CD8-positive, alpha-beta memory T cell (primary cell): ENCODE results near the gene BGLAP. TPM values are rescaled to one million over a fixed set of nuclear protein-coding genes. Genes with fewer than 3 reads are reported as not detected.
A peak's percentile ranks its signal among the peaks of the same experiment; 100 is the strongest.
"Not testable (repeated sequence)": the region's sequence is repeated elsewhere in the genome, so short reads cannot be mapped to it uniquely, and the experiment has no call there.

Experiments
- CTCF ChIA-PET: fragments of 350-600 bp; sonication (Branson Sonifier 250); formaldehyde crosslinking; loops from one replicate; lab custom pipeline; 2021; ENCODE audit warnings: antibody characterized with exemption; lab: Charles Lee
- POLR2A ChIA-PET: fragments of 350-600 bp; sonication (Branson Sonifier 250); formaldehyde crosslinking; loops from one replicate; lab custom pipeline; 2021; ENCODE audit warnings: antibody characterized with exemption; lab: Charles Lee
- DNase-seq, 5 donors: peaks; one replicate each; pipeline versions ENCODE4 v3.0.0 to v3.0.0-alpha.2; 2020 to 2022; ENCODE audit warnings: mixed read lengths in 1 of 5
- H3K27ac ChIP-seq: one replicate; pipeline ENCODE4 v1.7.0; 2013; ENCODE audit warnings: low read depth, mild to moderate bottlenecking, low read length, moderate library complexity
- H3K27me3 ChIP-seq: 2 replicates; pipeline ENCODE4 v1.7.0; 2013; ENCODE audit warnings: low read length, mild to moderate bottlenecking; ENCODE audit not compliant: insufficient read depth, poor library complexity, severe bottlenecking
- H3K36me3 ChIP-seq: 2 replicates; pipeline ENCODE4 v1.7.0; 2013; ENCODE audit warnings: mild to moderate bottlenecking, low read length, moderate library complexity; ENCODE audit not compliant: insufficient read depth
- H3K4me1 ChIP-seq: 2 replicates; pipeline ENCODE4 v1.7.0; 2013; ENCODE audit warnings: mild to moderate bottlenecking, low read length, moderate library complexity; ENCODE audit not compliant: insufficient read depth
- H3K4me3 ChIP-seq: 2 replicates; pipeline ENCODE4 v1.7.0; 2013; ENCODE audit warnings: mild to moderate bottlenecking, low read length
- H3K9me3 ChIP-seq: 2 replicates; pipeline ENCODE4 v1.7.0; 2013; ENCODE audit warnings: mild to moderate bottlenecking, low read length
- H3K27ac Mint-ChIP-seq, 8 donors: one replicate each; pipeline ENCODE4 v1.8.0; 2020 to 2021; ENCODE audit warnings: mixed read lengths in 8 of 8, mild to moderate bottlenecking in 6 of 8, inconsistent platforms in 3 of 8, moderate library complexity in 3 of 8
- H3K27me3 Mint-ChIP-seq, 2 donors: one replicate each; pipeline ENCODE4 v1.8.0; 2020 to 2021; ENCODE audit warnings: mixed read lengths in 2 of 2, mild to moderate bottlenecking in 1 of 2, moderate library complexity in 1 of 2
- H3K36me3 Mint-ChIP-seq, 3 donors: one replicate each; pipeline ENCODE4 v1.8.0; 2020 to 2021; ENCODE audit warnings: mixed read lengths in 3 of 3, inconsistent platforms in 1 of 3, mild to moderate bottlenecking in 1 of 3
- H3K4me1 Mint-ChIP-seq, 3 donors: one replicate each; pipeline ENCODE4 v1.8.0; 2020 to 2021; ENCODE audit warnings: mixed read lengths in 3 of 3, inconsistent platforms in 1 of 3, mild to moderate bottlenecking in 1 of 3
- H3K4me3 Mint-ChIP-seq, 7 donors: one replicate each; pipeline ENCODE4 v1.8.0; 2020 to 2021; ENCODE audit warnings: mixed read lengths in 7 of 7, mild to moderate bottlenecking in 6 of 7, moderate library complexity in 4 of 7, inconsistent platforms in 2 of 7
- H3K9me3 Mint-ChIP-seq, 5 donors: one replicate each; pipeline ENCODE4 v1.8.0; 2020 to 2022; ENCODE audit warnings: mixed read lengths in 5 of 5, mild to moderate bottlenecking in 3 of 5, moderate library complexity in 2 of 5, inconsistent platforms in 1 of 5
- polyA plus RNA-seq: library from polyadenylated mRNA; unstranded; fragments of 300-500 nt; fragmentation: Illumina TruSeq; gene quantifications from one replicate; pipeline ENCODE4 v1.2.3, GENCODE V29; 2021
- total RNA-seq, 2 experiments: library from RNA; stranded (reverse); gene quantifications; one replicate each; pipeline ENCODE4 v1.2.3, GENCODE V29; 2021

Gene BGLAP
- total and polyA plus RNA-seq, 3 experiments from 2014 or later, result 0.97 to 1.5 TPM; not detected in 1

- Mint-ChIP-seq H3K9me3 (no peaks in the 10 kb centered on the region), H3K36me3 (peaks cover 0 to 48% (median 5%) of the 10 kb centered on the region in 3 donors), H3K27me3 (no peaks in the 10 kb centered on the region), H3K4me1 (peaks cover 36 to 53% (median 50%) of the 10 kb centered on the region in 3 donors), H3K4me3 (peak overlapping the region; percentile 72 to 99 (median 85)), H3K27ac (peak overlapping the region; percentile 74 to 99 (median 90))
- H3K27ac ChIP-seq, result peak overlapping the region; percentile 93
- H3K9me3 ChIP-seq, result no peaks in the 10 kb centered on the region
- POLR2A ChIA-PET, result no interaction called here
- peaks cover 8% of the 10 kb centered on the region for H3K36me3 ChIP-seq
- peak overlapping the region; percentile 14 for H3K4me3 ChIP-seq
- H3K27me3 ChIP-seq, result no peaks in the 10 kb centered on the region
- CTCF ChIA-PET, result interaction anchor here (1.4 to 3.1 kb wide), 4 partner anchors 10 to 84 kb away, joined by 3 to 27 read pairs (median 14); partner anchors contain the start of gene SLC25A44
- no peak for DNase-seq
- peaks cover 37% of the 10 kb centered on the region for H3K4me1 ChIP-seq
These were observed 27.8 kb upstream of the BGLAP start for GRCh38 chr1:156214024-156214748.

DNA sequence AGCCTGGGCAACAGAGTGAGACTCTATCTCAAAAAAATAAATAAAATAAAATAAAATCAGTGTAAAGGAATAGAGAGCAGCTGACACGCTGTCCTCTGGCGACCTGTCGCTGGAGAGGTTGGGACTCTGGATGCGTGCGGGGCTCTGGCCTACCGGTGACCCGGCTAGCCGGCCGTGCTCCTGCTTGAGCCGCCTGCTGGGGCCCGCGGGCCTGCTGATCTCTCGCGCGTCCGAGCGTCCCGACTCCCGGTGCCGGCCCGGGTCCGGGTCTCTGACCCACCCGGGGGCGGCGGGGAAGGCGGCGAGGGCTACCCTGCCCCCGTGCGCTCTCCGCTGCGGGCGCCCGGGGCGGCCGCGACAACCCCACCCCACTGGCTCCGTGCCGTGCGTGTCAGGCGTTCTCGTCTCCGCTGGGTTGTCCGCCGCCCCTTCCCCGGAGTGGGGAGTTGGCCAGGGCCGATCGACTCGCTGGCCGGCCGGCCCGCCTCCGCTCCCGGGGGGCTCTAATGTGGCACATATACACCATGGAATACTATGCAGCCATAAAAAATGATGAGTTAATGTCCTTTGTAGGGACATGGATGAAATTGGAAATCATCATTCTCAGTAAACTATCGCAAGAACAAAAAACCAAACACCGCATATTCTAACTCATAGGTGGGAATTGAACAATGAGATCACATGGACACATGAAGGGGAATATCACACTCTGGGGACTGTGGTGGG is 25.5 kb upstream of the BGLAP start:
- H3K4me1 Mint-ChIP-seq, result peaks cover 44 to 66% (median 62%) of the 10 kb centered on the region in 3 donors
- H3K4me3 ChIP-seq, H3K9me3 ChIP-seq, H3K27me3 Mint-ChIP-seq, DNase-seq, H3K27ac ChIP-seq, H3K27me3 ChIP-seq, H3K4me3 Mint-ChIP-seq, H3K36me3 ChIP-seq, H3K9me3 Mint-ChIP-seq, POLR2A ChIA-PET: not testable (repeated sequence)
- CTCF ChIA-PET, result interaction anchor here (2.0 kb wide), 1 partner anchor 8 kb away, joined by 6 read pairs; no protein-coding TSS in a partner anchor
- peaks cover 37% of the 10 kb centered on the region for H3K4me1 ChIP-seq
- peaks cover 6 to 41% (median 10%) of the 10 kb centered on the region in 3 donors for H3K36me3 Mint-ChIP-seq
- peak overlapping the region in 1 of 8 donors; percentile 90 for H3K27ac Mint-ChIP-seq

DNA sequence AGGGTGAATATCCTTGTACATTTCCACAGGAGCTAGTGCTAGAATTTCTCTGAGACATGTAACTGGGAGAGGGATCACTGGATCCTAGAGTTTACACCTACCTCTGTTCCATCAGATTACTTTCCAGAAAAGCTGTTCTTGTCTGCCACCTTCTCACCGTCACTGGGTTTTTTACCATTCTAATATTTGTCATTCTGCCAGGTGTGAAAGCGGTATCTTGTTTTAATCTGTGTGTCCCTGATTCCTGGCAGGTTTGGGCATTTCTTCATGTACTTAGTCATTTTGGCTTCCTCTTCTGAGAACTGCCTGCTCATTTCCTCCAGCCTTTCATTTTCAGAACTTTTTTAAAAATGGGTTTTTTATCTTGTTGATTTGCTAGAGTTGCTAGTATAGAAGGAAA is 24.1 kb upstream of the BGLAP start:
- Mint-ChIP-seq H3K4me1 (peaks cover 43 to 68% (median 60%) of the 10 kb centered on the region in 3 donors), H3K36me3 (peaks cover 6 to 50% (median 16%) of the 10 kb centered on the region in 3 donors), H3K27ac (peak overlapping the region; percentile 78 to 97 (median 93)), H3K27me3 (no peaks in the 10 kb centered on the region), H3K9me3 (no peaks in the 10 kb centered on the region), H3K4me3 (peak overlapping the region; percentile 26 to 70 (median 63))
- H3K9me3 ChIP-seq, result no peaks in the 10 kb centered on the region
- POLR2A ChIA-PET, result no interaction called here
- H3K27me3 ChIP-seq, result no peaks in the 10 kb centered on the region
- H3K4me1 ChIP-seq, result peaks cover 30% of the 10 kb centered on the region
- H3K4me3 ChIP-seq, result no peak overlapping the region
- CTCF ChIA-PET, result interaction anchor here (1.2 to 1.3 kb wide), 2 partner anchors 122 to 228 kb away, joined by 3 to 4 read pairs; no protein-coding TSS in a partner anchor
- peak in 1 of 5 donors; percentile 29 for DNase-seq
- peaks cover 10% of the 10 kb centered on the region for H3K36me3 ChIP-seq
- H3K27ac ChIP-seq, result no peak overlapping the region

- Histone ChIP-seq H3K9me3 (no peaks in the 10 kb centered on the region), H3K4me1 (peaks cover 12% of the 10 kb centered on the region), H3K27ac (no peak overlapping the region), H3K4me3 (no peak overlapping the region), H3K27me3 (no peaks in the 10 kb centered on the region), H3K36me3 (peaks cover 23% of the 10 kb centered on the region)
- Mint-ChIP-seq H3K36me3 (peaks cover 6 to 50% (median 18%) of the 10 kb centered on the region in 3 donors), H3K9me3 (no peaks in the 10 kb centered on the region), H3K4me3 (no peak overlapping the region), H3K4me1 (peaks cover 41 to 58% (median 50%) of the 10 kb centered on the region in 3 donors), H3K27ac (peak overlapping the region in 2 of 8 donors; percentile 72 to 75), H3K27me3 (no peaks in the 10 kb centered on the region)
- DNase-seq, result no peak
- CTCF ChIA-PET, result interaction anchor here (0.5 kb wide), 1 partner anchor 195 kb away, joined by 3 read pairs; no protein-coding TSS in a partner anchor
- POLR2A ChIA-PET, result no interaction called here
These were observed 21.8 kb upstream of the BGLAP start for GRCh38 chr1:156220226-156220625.

- Histone ChIP-seq H3K9me3 (no peaks in the 10 kb centered on the region), H3K27ac (no peak overlapping the region), H3K4me1 (peaks cover 12% of the 10 kb centered on the region), H3K27me3 (no peaks in the 10 kb centered on the region), H3K4me3 (no peak overlapping the region), H3K36me3 (peaks cover 28% of the 10 kb centered on the region)
- H3K9me3 Mint-ChIP-seq, result no peaks in the 10 kb centered on the region
- H3K4me3 Mint-ChIP-seq, result no peak overlapping the region
- CTCF ChIA-PET, result interaction anchor here (0.8 to 1.1 kb wide), 2 partner anchors 76 to 93 kb away, joined by 3 to 4 read pairs; no protein-coding TSS in a partner anchor
- POLR2A ChIA-PET, result interaction anchor here (0.8 kb wide), 1 partner anchor 19 kb away, joined by 3 read pairs; no protein-coding TSS in a partner anchor
- H3K27me3 Mint-ChIP-seq, result no peaks in the 10 kb centered on the region
- DNase-seq, result no peak
- peaks cover 6 to 61% (median 18%) of the 10 kb centered on the region in 3 donors for H3K36me3 Mint-ChIP-seq
- peaks cover 41 to 64% (median 52%) of the 10 kb centered on the region in 3 donors for H3K4me1 Mint-ChIP-seq
- peak overlapping the region in 4 of 8 donors; percentile 51 to 89 (median 74) for H3K27ac Mint-ChIP-seq
These were observed 19.8 kb upstream of the BGLAP start for GRCh38 chr1:156221986-156222692.

GRCh38 chr1:156225677-156226014 is 16.3 kb upstream of the BGLAP start:
- Mint-ChIP-seq H3K27me3 (no peaks in the 10 kb centered on the region), H3K36me3 (peaks cover 6 to 63% (median 22%) of the 10 kb centered on the region in 3 donors), H3K27ac (peak overlapping the region; percentile 3 to 77 (median 42)), H3K4me1 (peaks cover 28 to 43% (median 34%) of the 10 kb centered on the region in 3 donors), H3K4me3 (peak overlapping the region in 1 of 7 donors; percentile 3), H3K9me3 (no peaks in the 10 kb centered on the region)
- ChIA-PET CTCF (interaction anchor here (0.7 to 5.4 kb wide), 26 partner anchors 9 to 185 kb away, joined by 3 to 88 read pairs (median 6); partner anchors contain the start of genes PMF1, SEMA4A, SLC25A44 and SMG5), POLR2A (interaction anchor here (0.6 to 1.3 kb wide), 4 partner anchors 13 to 135 kb away, joined by 3 to 8 read pairs (median 5); partner anchors contain the start of genes PMF1, SLC25A44 and SMG5)
- no peaks in the 10 kb centered on the region for H3K4me1 ChIP-seq
- H3K9me3 ChIP-seq, result no peaks in the 10 kb centered on the region
- H3K27me3 ChIP-seq, result no peaks in the 10 kb centered on the region
- H3K36me3 ChIP-seq, result peaks cover 32% of the 10 kb centered on the region
- no peak overlapping the region for H3K4me3 ChIP-seq
- H3K27ac ChIP-seq, result no peak overlapping the region
- no peak for DNase-seq

DNA sequence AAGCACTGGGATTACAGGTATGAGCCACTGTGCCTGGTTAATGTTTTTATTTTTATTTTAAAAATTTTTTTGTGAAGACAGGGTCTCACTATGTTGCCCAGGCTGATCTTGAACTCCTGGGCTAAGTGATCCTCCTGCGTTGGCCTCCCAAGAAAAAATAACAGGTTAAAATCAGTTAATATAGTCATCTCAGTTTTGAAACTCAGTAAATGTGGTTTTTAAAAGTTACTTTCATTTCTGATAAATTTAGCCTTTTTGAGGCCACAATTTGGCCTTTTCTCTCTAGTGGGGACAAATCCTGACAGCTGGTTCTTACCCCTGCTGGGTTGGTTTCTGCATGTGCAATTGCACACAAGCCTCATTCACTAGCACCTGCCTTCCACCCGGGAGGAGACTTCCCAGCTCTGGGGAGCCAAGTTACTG is 15.9 kb upstream of the BGLAP start:
- peak overlapping the region in 4 of 8 donors; percentile 14 to 78 (median 60) for H3K27ac Mint-ChIP-seq
- no peak overlapping the region for H3K4me3 ChIP-seq
- no peaks in the 10 kb centered on the region for H3K9me3 ChIP-seq
- H3K36me3 Mint-ChIP-seq, result peaks cover 3 to 60% (median 19%) of the 10 kb centered on the region in 3 donors
- POLR2A ChIA-PET, result interaction anchor here (0.8 kb wide), 1 partner anchor 57 kb away, joined by 3 read pairs; the partner anchor contains the start of gene SMG5
- no peak overlapping the region for H3K4me3 Mint-ChIP-seq
- no peak for DNase-seq
- no peaks in the 10 kb centered on the region for H3K9me3 Mint-ChIP-seq
- CTCF ChIA-PET, result interaction anchor here (1.1 to 5.4 kb wide), 9 partner anchors 32 to 143 kb away, joined by 3 to 88 read pairs (median 7); partner anchors contain the start of genes SEMA4A and SLC25A44
- H3K27ac ChIP-seq, result no peak overlapping the region
- no peaks in the 10 kb centered on the region for H3K27me3 ChIP-seq
- H3K4me1 Mint-ChIP-seq, result peaks cover 26 to 40% (median 31%) of the 10 kb centered on the region in 3 donors
- H3K4me1 ChIP-seq, result no peaks in the 10 kb centered on the region
- H3K27me3 Mint-ChIP-seq, result no peaks in the 10 kb centered on the region
- peaks cover 29% of the 10 kb centered on the region for H3K36me3 ChIP-seq
